ENCODE results near the gene CRYGS.

Gene CRYGS

DNA sequence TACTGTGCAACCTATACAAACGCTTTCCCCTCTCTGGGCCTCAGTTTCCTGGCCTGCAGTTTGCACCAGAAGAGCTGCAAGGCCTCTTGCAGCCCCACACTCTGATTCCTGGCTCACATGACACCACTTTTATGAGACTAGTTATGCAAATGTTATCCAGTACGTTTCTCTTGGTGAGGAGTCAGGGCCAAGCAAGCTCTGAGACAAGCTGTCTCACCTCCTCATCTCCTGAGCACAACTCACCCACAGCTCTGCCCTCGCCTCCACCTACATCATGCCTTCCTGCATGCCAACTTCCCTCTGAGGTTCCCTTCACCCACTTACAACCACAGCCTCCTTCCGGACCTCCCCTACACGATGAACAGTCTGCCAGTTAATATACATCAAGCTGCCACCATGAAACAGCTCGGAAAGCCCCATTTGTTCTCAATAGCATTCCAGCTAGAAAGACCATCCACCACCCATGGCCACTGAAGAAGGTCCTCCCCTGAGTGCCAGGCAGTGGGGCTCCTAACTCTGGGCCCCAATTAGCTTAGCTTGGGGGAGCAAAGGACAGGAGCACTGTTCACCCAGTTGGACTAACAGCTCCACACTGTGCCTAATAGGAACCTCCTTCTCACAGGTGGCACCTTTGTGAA is 25.0 kb downstream of the CRYGS start:
- no peak overlapping the region for H3K4me3 ChIP-seq (replicated peaks; ENCODE audit: low read depth, low read length)

DNA sequence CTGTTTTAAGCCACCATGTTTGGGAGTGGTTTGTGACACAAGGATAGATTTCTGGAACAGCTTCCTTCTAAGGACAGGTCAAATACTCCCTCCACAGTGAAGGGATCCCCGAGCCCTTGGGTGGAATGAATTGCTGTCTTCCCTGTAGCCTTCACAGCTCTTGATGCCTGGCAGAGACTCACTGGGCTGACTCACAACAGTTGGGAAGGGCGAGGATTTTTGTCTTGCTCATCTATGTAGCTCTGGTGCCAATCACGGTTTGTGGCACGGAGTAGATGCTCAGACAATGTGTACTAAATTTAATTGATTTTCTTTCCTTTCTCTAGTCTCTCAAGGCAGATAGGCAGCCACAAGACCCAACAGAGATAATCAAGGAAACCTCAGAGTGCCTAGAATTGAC is 27.0 kb downstream of the CRYGS start:
- TF ChIP-seq, protein P1, sequence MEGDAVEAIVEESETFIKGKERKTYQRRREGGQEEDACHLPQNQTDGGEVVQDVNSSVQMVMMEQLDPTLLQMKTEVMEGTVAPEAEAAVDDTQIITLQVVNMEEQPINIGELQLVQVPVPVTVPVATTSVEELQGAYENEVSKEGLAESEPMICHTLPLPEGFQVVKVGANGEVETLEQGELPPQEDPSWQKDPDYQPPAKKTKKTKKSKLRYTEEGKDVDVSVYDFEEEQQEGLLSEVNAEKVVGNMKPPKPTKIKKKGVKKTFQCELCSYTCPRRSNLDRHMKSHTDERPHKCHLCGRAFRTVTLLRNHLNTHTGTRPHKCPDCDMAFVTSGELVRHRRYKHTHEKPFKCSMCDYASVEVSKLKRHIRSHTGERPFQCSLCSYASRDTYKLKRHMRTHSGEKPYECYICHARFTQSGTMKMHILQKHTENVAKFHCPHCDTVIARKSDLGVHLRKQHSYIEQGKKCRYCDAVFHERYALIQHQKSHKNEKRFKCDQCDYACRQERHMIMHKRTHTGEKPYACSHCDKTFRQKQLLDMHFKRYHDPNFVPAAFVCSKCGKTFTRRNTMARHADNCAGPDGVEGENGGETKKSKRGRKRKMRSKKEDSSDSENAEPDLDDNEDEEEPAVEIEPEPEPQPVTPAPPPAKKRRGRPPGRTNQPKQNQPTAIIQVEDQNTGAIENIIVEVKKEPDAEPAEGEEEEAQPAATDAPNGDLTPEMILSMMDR (IDR thresholded peaks at IDR 0.05; ENCODE audit: low read length, missing control alignments), result no peak
- no peak overlapping the region for H3K4me3 ChIP-seq (replicated peaks; ENCODE audit: low read depth, low read length)
- no peak for DNase-seq (ENCODE audit: low read depth)

More for the DNA sequence above, 25.0 kb downstream of the CRYGS start:
- no peak for DNase-seq (ENCODE audit: low read depth)
- TF ChIP-seq, protein P1 (IDR thresholded peaks at IDR 0.05; ENCODE audit: low read length, missing control alignments), result no peak

DNA sequence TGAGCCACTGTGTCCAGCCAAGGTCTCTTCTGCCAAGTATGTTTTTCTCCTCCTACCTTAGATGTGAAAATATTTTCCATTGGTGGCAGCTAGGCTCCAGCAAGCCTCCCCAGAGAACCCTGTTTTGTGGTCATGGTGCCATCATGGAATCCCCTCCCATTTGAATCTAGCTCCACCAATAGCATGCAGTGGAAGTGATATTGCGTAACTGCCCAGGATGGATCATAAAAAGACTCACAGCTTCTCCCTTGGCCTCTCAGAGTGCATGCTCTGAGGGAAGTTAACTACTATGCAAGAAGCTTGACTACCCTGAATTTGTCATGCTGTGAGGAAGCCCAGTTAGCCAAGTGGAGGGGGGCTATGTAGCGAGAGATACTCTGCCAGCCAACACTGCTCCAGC is 27.5 kb downstream of the CRYGS start:
- H3K4me3 ChIP-seq (replicated peaks; ENCODE audit: low read depth, low read length), result no peak overlapping the region
- DNase-seq (ENCODE audit: low read depth), result no peak
- TF ChIP-seq, protein P1 (IDR thresholded peaks at IDR 0.05; ENCODE audit: low read length, missing control alignments), result no peak

DNA sequence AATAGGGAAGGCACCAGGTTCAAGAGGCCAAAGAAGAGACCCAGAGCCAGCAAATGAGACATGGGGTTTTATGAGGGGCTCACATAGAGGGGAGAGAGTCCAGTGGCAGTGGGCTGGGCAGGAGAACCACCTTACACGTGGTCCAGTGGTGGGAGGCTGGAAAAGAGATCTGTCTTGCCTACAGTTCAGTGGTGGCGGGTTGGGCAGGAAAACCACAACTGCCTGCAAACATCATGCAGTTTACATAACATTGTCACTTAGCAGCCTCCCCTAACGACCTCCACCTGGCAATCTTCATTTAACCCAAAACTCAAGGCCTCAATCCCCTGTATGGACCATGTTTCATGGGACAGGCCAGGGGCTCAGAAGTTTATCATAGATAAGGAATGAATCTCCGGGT is 29.1 kb downstream of the CRYGS start:
- TF ChIP-seq, protein P1 (IDR thresholded peaks at IDR 0.05; ENCODE audit: low read length, missing control alignments), result no peak
- no peak for DNase-seq (ENCODE audit: low read depth)
- no peak overlapping the region for H3K4me3 ChIP-seq (replicated peaks; ENCODE audit: low read depth, low read length)

DNA sequence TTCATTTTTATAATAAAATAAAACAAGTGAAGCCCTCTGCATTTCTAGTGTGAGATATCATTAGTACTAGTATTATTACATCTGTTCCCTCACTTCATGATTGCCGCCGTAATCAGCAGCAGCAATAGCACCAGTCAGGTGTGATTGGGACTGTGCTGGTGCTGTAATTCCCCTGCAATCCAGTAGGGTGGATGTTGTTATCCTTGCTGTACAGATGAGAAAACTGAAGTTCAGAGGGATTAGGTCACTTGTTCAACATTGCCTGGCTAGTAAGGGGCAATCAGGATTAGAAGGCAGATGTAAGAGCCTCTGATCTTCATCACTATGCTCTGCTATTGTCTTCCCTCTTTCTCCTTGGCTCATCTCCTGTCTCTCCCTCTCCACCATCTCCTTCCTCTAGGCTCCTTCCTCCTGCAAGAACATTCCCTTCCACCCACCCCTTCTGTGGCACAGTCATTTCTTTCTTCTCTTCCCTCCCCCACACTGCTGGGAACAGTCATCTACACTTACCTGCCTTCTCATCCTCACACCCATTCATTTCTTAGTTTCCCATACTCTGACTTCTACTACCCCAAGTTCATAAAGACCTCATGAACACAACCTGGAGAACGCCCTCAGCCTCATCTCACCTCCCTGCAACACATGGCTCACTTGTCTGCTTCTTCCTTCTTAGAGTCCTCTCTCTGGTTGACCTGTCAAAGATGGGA is 29.7 kb downstream of the CRYGS start:
- DNase-seq (ENCODE audit: low read depth), result no peak
- TF ChIP-seq, protein P1 (IDR thresholded peaks at IDR 0.05; ENCODE audit: low read length, missing control alignments), result peak; percentile 41
- no peak overlapping the region for H3K4me3 ChIP-seq (replicated peaks; ENCODE audit: low read depth, low read length)

DNA sequence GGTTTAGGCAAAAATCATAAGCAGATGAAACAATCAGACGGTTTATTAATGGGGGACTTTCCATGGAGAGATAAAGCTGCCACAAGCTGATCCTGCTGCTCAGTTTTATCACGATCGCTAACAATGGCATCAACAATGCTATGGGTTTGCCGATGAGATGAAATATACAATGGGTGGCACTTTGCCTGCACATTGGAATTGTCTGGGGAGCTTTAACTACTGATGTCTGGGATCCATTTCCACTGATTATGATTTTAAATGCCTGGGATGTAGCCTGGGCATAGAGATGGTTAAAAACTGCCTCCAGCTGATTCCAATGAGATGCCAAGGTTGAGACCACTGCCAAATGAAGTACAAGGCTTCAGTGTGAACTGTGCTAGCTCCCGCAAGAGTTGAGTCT is 30.8 kb downstream of the CRYGS start:
- TF ChIP-seq, protein P1 (IDR thresholded peaks at IDR 0.05; ENCODE audit: low read length, missing control alignments), result no peak
- H3K4me3 ChIP-seq (replicated peaks; ENCODE audit: low read depth, low read length), result no peak overlapping the region
- no peak for DNase-seq (ENCODE audit: low read depth)
